A549 (cell line): ENCODE measurements around the gene ZP4. TPM values are rescaled to one million over a fixed set of nuclear protein-coding genes. Genes with fewer than 3 reads are reported as not detected.

ENCODE experiments used
- ATAC-seq, 2 experiments: fragments of 200-7000 bp in 1 of 2; fragments of >200 bp in 1 of 2; cut with Nextera tagmentation in 1 of 2; cut with Tn5 transposase in 1 of 2; 3 replicates each; pipeline versions ENCODE4 v1.8.0 to v1.9.1; 2018 to 2020; ENCODE audit warnings: mild to moderate bottlenecking in 1 of 2, moderate library complexity in 1 of 2
- CTCF ChIA-PET: fragments of 300-600 bp; sonication (Branson Sonifier 250); formaldehyde crosslinking; extraction: SDS; loops from one replicate; lab custom pipeline; 2021; ENCODE audit warnings: antibody characterized with exemption, inconsistent platforms; lab: Yijun Ruan, JAX
- POLR2A ChIA-PET: fragments of 350-600 bp; formaldehyde crosslinking; extraction: SDS; loops from one replicate; lab custom pipeline; 2021; ENCODE audit warnings: antibody characterized with exemption, inconsistent platforms; lab: Yijun Ruan, JAX
- DNase-seq, 2 experiments: peaks; one replicate each; pipeline versions ENCODE4 v3.0.0 to v3.0.0-alpha.2; 2011 to 2016; ENCODE audit warnings: low read depth in 1 of 2, low spot score in 1 of 2
- FAIRE-seq: peaks from 2 replicates; lab custom pipeline; 2011; peaks lifted over from hg19 to GRCh38; lab: Jason Lieb, UNC
- H3K27ac ChIP-seq, 2 experiments: fragments of >200 bp; sonication (Bioruptor Twin); formaldehyde crosslinking; 3 replicates each; pipeline ENCODE4 v1.5.1; 2016 to 2017
- H3K4me1 ChIP-seq: fragments of >200 bp; sonication (Bioruptor Twin); formaldehyde crosslinking; 3 replicates; pipeline ENCODE4 v1.6.1; 2016
- H3K4me2 ChIP-seq: fragments of >200 bp; sonication (Bioruptor Twin); formaldehyde crosslinking; 3 replicates; pipeline ENCODE4 v1.6.1; 2016
- H3K4me3 ChIP-seq: fragments of >200 bp; sonication (Bioruptor Twin); formaldehyde crosslinking; 3 replicates; pipeline ENCODE4 v1.5.1; 2016
- H3K9me3 ChIP-seq: fragments of >200 bp; sonication (Bioruptor Twin); formaldehyde crosslinking; 3 replicates; pipeline ENCODE4 v1.6.1; 2016
- CBX8 ChIP-seq: fragments of 200-600 bp; sonication (generic); IDR thresholded peaks from 2 replicates; pipeline ENCODE4 v1.6.1; 2016
- CHD2 ChIP-seq: fragments of 150-350 bp; IDR thresholded peaks from 2 replicates; pipeline ENCODE4 v1.6.1; 2014; ENCODE audit warnings: low read length; ENCODE audit not compliant: partially characterized antibody
- FOSL2 ChIP-seq, 2 experiments: fragments of 450-650 bp in 1 of 2; fragments of >200 bp in 1 of 2; sonication (Bioruptor Twin) in 1 of 2; formaldehyde crosslinking; IDR thresholded peaks; 2 replicates each; pipeline versions ENCODE4 v1.5.0 to v1.6.1; 2016 to 2020; ENCODE audit warnings: mild to moderate bottlenecking in 1 of 2, moderate library complexity in 1 of 2
- JUN ChIP-seq, 2 experiments: fragments of >200 bp; sonication (Bioruptor Twin); formaldehyde crosslinking; IDR thresholded peaks; 2 replicates in 1 of 2; 3 replicates in 1 of 2; pipeline ENCODE4 v1.6.1; 2016 to 2017
- MYC ChIP-seq: IDR thresholded peaks from 2 replicates; pipeline ENCODE4 v1.6.1; 2012; ENCODE audit warnings: mild to moderate bottlenecking, inconsistent platforms, low read length, improper control_type of control experiment, borderline replicate concordance
- NFE2L2 ChIP-seq: fragments of 150-350 bp; conservative IDR thresholded peaks from 2 replicates; pipeline ENCODE4 v1.6.1; 2014; ENCODE audit warnings: low read length
- RNF2 ChIP-seq: fragments of 200-600 bp; sonication (generic); IDR thresholded peaks from 2 replicates; pipeline ENCODE4 v1.6.1; 2016; ENCODE audit warnings: low read depth, mild to moderate bottlenecking, antibody characterized with exemption, moderate library complexity, borderline replicate concordance
- SREBF2 ChIP-seq: fragments of 450-650 bp; IDR thresholded peaks from 2 replicates; pipeline ENCODE4 v1.6.1; 2014; ENCODE audit warnings: mild to moderate bottlenecking, moderate library complexity
- TP53 ChIP-seq: fragments of 250-450 bp; sonication (Bioruptor Pico); IDR thresholded peaks from 2 replicates; pipeline ENCODE4 v1.5.0; 2021; ENCODE audit warnings: mild to moderate bottlenecking, moderate library complexity
- ZC3H11A ChIP-seq: fragments of 450-650 bp; IDR thresholded peaks from 2 replicates; pipeline ENCODE4 v1.6.1; 2014; ENCODE audit warnings: antibody characterized with exemption, mild to moderate bottlenecking
- whole genome bisulfite sequencing: methylation state at CpG from one replicate; pipeline ENCODE4 v1.1.6; 2017; ENCODE audit errors: missing lambda C conversion rate; 5-methylcytosine and 5-hydroxymethylcytosine counted together
- polyA plus RNA-seq, 4 experiments: library from polyadenylated mRNA; depleted of rRNA in 3 of 4; stranded (reverse); fragments of >200 nt; fragmentation: RNase III in 1 of 4; extraction: RNeasy Plus Mini Kit Qiagen cat#74134 plus additional on column Dnase treatment in 1 of 4; gene quantifications; 2 replicates in 3 of 4; 3 replicates in 1 of 4; pipeline ENCODE4 v1.2.3, GENCODE V29; 2011 to 2017
- TF ChIP-seq, protein P1 (sequence below): fragments of 250-450 bp; sonication (Bioruptor Pico); IDR thresholded peaks from 2 replicates; pipeline ENCODE4 v1.5.0; 2021; ENCODE audit warnings: mild to moderate bottlenecking, moderate library complexity, borderline replicate concordance
- TF ChIP-seq, protein P2 (sequence below): fragments of >200 bp; sonication (Bioruptor Twin); formaldehyde crosslinking; IDR thresholded peaks from 3 replicates; pipeline ENCODE4 v1.6.1; 2016
- TF ChIP-seq, protein P3 (sequence below): fragments of 250-450 bp; sonication (Bioruptor Pico); IDR thresholded peaks from 2 replicates; pipeline ENCODE4 v1.5.0; 2020; ENCODE audit warnings: low read depth, mild to moderate bottlenecking, moderate library complexity
- TF ChIP-seq, protein P4 (sequence below): fragments of 200-600 bp; sonication (generic); IDR thresholded peaks from 2 replicates; pipeline ENCODE4 v1.6.1; 2016; ENCODE audit warnings: antibody characterized with exemption, mild to moderate bottlenecking, moderate library complexity

Gene ZP4
- polyA plus RNA-seq, 2 of the 4 experiments (the other 2 are of a cell fraction): not detected

DNA sequence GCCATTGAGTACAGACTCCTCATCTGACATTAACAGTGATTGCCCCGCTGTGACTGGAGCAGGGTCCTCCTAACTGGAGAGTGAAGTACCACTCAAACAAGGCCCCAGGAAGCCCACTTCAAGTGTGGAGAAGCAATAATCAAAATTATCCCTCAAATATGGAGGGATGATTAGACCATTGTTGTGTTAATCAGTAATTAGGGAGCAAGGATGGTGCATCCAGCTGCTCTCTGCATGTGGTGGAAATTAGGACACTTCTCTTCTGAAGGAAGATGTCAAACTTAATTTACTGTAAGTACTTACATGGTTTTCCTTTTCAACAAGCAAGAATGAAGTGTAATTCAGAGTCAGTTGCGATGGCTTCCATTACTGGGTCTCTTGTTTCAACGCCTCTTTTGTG lies 3.4 kb upstream of the ZP4 start:
- CTCF ChIA-PET: no interaction called here
- POLR2A ChIA-PET: no interaction called here
- WGBS: 31% methylated on average over 2 of the region's 3 CpGs
- TF ChIP-seq TP53 (CRISPR knock-in tag) (no peak), MYC (no peak), RNF2 (no peak)
- no peak overlapping the region for H3K27ac ChIP-seq
- H3K4me3 ChIP-seq: no peak overlapping the region
- no peak for DNase-seq
- no peak overlapping the region for H3K4me2 ChIP-seq
- H3K4me1 ChIP-seq: no peaks in the 10 kb centered on the region
- H3K9me3 ChIP-seq: no peaks in the 10 kb centered on the region
- no peak for FAIRE-seq
- no peak for ATAC-seq

DNA sequence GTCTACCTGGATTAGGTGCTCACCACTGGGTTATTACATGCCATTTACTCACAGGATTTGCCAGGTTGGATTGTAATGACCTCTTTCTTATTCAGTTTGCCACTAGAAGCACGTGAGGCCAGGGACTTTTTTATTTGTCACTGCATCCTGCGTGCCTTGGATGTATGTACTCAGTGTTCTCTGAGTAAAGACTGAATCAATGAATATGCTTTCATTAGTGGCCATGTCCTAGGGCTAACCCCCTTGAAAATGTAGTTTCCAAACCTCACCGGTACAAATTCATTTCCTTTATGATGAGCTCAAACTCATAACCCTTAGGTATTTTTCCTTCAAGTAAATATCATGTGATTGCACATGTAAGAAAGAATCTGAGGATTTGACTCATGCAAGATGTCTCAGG lies 1.3 kb upstream of the ZP4 start:
- ChIA-PET POLR2A (no interaction called here), CTCF (interaction anchor here (2.1 kb wide), 1 partner anchor 28 kb away, joined by 6 read pairs; no protein-coding TSS in a partner anchor)
- no peak for TF ChIP-seq CHD2
- no peak for TF ChIP-seq JUN (IDR thresholded peaks at IDR 0.05)
- TF ChIP-seq, protein P1, sequence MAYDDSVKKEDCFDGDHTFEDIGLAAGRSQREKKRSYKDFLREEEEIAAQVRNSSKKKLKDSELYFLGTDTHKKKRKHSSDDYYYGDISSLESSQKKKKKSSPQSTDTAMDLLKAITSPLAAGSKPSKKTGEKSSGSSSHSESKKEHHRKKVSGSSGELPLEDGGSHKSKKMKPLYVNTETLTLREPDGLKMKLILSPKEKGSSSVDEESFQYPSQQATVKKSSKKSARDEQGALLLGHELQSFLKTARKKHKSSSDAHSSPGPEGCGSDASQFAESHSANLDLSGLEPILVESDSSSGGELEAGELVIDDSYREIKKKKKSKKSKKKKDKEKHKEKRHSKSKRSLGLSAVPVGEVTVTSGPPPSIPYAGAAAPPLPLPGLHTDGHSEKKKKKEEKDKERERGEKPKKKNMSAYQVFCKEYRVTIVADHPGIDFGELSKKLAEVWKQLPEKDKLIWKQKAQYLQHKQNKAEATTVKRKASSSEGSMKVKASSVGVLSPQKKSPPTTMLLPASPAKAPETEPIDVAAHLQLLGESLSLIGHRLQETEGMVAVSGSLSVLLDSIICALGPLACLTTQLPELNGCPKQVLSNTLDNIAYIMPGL: no peak
- TF ChIP-seq SREBF2: no peak
- H3K4me1 ChIP-seq: no peaks in the 10 kb centered on the region
- no peak overlapping the region for H3K4me3 ChIP-seq
- H3K27ac ChIP-seq: no peak overlapping the region
- no peak for DNase-seq
- FAIRE-seq: no peak
- no peaks in the 10 kb centered on the region for H3K9me3 ChIP-seq
- ATAC-seq: no peak
- 7% methylated on average over 3 of the region's 3 CpGs for WGBS
- H3K4me2 ChIP-seq: no peak overlapping the region

DNA sequence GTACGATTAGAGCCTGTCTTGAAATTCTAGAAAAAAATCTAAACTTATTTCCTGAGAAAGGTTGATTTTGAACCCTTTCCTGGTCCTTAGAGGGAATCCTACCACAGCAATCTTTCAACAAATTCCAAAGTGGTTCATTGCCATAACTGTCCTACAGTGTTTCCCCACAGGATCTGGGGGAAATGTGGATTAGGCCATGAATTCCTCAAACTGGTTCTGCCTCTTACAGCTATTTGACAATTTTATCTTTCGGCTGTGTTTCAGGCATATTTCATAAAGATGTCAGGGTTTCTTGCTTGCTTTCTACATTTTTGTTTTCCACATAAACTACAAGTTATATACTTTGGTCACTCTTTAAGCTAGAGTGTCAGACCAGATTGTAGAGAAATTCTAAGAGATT lies 544 bp upstream of the ZP4 start:
- no peak for TF ChIP-seq CBX8
- TF ChIP-seq NFE2L2: no peak
- no peak for TF ChIP-seq CHD2
- TF ChIP-seq ZC3H11A: no peak
- TF ChIP-seq, protein P2, sequence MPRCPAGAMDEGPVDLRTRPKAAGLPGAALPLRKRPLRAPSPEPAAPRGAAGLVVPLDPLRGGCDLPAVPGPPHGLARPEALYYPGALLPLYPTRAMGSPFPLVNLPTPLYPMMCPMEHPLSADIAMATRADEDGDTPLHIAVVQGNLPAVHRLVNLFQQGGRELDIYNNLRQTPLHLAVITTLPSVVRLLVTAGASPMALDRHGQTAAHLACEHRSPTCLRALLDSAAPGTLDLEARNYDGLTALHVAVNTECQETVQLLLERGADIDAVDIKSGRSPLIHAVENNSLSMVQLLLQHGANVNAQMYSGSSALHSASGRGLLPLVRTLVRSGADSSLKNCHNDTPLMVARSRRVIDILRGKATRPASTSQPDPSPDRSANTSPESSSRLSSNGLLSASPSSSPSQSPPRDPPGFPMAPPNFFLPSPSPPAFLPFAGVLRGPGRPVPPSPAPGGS: no peak
- TF ChIP-seq, protein P3, sequence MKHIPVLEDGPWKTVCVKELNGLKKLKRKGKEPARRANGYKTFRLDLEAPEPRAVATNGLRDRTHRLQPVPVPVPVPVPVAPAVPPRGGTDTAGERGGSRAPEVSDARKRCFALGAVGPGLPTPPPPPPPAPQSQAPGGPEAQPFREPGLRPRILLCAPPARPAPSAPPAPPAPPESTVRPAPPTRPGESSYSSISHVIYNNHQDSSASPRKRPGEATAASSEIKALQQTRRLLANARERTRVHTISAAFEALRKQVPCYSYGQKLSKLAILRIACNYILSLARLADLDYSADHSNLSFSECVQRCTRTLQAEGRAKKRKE (CRISPR knock-in tag): no peak
- TF ChIP-seq, protein P4, sequence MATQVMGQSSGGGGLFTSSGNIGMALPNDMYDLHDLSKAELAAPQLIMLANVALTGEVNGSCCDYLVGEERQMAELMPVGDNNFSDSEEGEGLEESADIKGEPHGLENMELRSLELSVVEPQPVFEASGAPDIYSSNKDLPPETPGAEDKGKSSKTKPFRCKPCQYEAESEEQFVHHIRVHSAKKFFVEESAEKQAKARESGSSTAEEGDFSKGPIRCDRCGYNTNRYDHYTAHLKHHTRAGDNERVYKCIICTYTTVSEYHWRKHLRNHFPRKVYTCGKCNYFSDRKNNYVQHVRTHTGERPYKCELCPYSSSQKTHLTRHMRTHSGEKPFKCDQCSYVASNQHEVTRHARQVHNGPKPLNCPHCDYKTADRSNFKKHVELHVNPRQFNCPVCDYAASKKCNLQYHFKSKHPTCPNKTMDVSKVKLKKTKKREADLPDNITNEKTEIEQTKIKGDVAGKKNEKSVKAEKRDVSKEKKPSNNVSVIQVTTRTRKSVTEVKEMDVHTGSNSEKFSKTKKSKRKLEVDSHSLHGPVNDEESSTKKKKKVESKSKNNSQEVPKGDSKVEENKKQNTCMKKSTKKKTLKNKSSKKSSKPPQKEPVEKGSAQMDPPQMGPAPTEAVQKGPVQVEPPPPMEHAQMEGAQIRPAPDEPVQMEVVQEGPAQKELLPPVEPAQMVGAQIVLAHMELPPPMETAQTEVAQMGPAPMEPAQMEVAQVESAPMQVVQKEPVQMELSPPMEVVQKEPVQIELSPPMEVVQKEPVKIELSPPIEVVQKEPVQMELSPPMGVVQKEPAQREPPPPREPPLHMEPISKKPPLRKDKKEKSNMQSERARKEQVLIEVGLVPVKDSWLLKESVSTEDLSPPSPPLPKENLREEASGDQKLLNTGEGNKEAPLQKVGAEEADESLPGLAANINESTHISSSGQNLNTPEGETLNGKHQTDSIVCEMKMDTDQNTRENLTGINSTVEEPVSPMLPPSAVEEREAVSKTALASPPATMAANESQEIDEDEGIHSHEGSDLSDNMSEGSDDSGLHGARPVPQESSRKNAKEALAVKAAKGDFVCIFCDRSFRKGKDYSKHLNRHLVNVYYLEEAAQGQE: no peak
- TF ChIP-seq FOSL2 (IDR thresholded peaks at IDR 0.05): no peak
- no peak for TF ChIP-seq FOSL2 (CRISPR knock-in tag; IDR thresholded peaks at IDR 0.05)
- H3K27ac ChIP-seq: no peak overlapping the region
- POLR2A ChIA-PET: no interaction called here
- FAIRE-seq (no peak), ATAC-seq (no peak), DNase-seq (no peak)
- H3K9me3 ChIP-seq: no peaks in the 10 kb centered on the region
- 44% methylated on average over 2 of the region's 2 CpGs for WGBS
- no peak overlapping the region for H3K4me2 ChIP-seq
- H3K4me1 ChIP-seq: no peaks in the 10 kb centered on the region
- H3K4me3 ChIP-seq: no peak overlapping the region
- CTCF ChIA-PET: interaction anchor here (2.1 kb wide), 1 partner anchor 27 kb away, joined by 6 read pairs; no protein-coding TSS in a partner anchor
